ENCODE data around the gene RASL10A.

The RASL10A gene

GRCh38 chr22:29331658-29332300 is 16.3 kb upstream of the RASL10A start:
- no peak for TF ChIP-seq CTCF (IDR thresholded peaks at IDR 0.05; ENCODE audit: extremely low read depth, missing control alignments)
- DNase-seq (ENCODE audit: low spot score), result no peak

GRCh38 chr22:29331213-29331612 is 15.7 kb upstream of the RASL10A start:
- DNase-seq (ENCODE audit: low spot score), result no peak
- TF ChIP-seq CTCF (IDR thresholded peaks at IDR 0.05; ENCODE audit: extremely low read depth, missing control alignments), result no peak

DNA sequence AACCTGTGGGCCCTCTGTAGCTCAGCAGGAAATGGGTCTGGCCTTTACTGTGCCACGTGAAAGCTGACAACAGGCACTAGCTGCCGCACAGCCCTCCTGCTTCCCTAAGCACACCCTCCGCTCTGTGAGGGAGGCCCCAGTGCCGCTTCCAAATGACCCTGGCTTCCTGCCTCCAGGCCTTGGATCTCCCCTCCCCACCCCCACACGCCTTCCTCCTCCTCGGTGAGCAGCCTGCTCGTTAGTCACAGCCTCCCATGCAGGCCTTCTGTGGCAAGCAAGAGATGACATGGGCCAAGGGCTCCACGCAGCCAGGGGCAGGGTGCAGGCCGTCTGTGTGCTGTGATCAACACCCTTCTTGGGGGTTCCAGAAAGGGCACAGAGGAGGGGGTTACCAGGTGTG is 15.3 kb upstream of the RASL10A start:
- TF ChIP-seq CTCF (IDR thresholded peaks at IDR 0.05; ENCODE audit: extremely low read depth, missing control alignments), result no peak
- DNase-seq (ENCODE audit: low spot score), result no peak

DNA sequence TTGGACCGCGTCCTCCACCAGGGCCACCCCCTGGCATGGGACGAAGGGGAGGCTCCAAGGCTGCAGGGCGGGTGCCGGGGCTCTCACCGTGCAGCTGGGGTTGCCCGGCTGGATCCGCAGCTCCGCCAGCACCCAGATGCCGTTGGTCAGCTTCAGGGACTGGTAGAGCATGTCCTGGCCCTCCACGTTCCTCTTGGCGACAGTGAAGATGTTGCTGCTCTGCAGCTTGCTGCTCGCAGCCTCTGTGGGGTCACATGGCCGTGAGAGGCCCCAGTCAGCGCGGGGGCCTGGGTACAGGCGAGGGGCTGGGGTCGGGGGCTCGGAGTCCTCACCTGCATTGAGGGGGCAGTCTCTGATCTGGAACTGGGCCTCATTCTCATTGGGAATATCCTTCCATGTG is 14.8 kb upstream of the RASL10A start:
- no peak for TF ChIP-seq CTCF (IDR thresholded peaks at IDR 0.05; ENCODE audit: extremely low read depth, missing control alignments)
- no peak for DNase-seq (ENCODE audit: low spot score)

- no peak for DNase-seq (ENCODE audit: low spot score)
- TF ChIP-seq CTCF (IDR thresholded peaks at IDR 0.05; ENCODE audit: extremely low read depth, missing control alignments), result no peak
Observed at GRCh38 chr22:29329581-29329980, 14.1 kb upstream of the RASL10A start.

- TF ChIP-seq CTCF (IDR thresholded peaks at IDR 0.05; ENCODE audit: extremely low read depth, missing control alignments), result no peak
- DNase-seq (ENCODE audit: low spot score), result no peak
Observed at GRCh38 chr22:29328566-29329500, 13.3 kb upstream of the RASL10A start.

GRCh38 chr22:29328055-29328454 is 12.6 kb upstream of the RASL10A start:
- DNase-seq (ENCODE audit: low spot score), result no peak
- no peak for TF ChIP-seq CTCF (IDR thresholded peaks at IDR 0.05; ENCODE audit: extremely low read depth, missing control alignments)

Data from GM20000 (cell line).